Stromal cell of bone marrow (primary cell): ENCODE results near the gene TNP1.
A peak's percentile ranks its signal among the peaks of the same experiment; 100 is the strongest.

Source experiments
- DNase-seq: peaks from one replicate; pipeline ENCODE4 v3.0.0-alpha.2; 2012; ENCODE audit warnings: low read depth

Gene TNP1

DNA sequence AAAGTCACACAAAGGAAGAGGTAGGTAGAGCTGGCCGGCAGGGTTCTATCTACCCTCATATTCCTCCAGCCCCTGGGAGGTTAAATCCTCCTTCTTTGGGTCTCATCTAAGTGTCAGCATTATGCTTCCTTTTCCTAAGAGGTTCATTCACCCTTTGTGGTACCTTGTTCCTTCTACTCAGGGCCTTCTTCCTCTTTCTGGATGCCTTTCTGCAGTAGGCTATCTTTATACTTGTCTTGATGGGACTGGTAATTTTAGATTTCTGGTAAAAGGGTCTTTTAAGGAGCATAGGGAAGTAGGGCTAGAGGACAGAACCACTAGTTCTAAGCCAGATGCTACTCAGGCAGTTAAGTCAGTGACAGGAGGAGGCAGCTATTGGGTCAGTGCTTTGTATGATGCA is 13.7 kb upstream of the TNP1 start:
- DNase-seq, result no peak

DNA sequence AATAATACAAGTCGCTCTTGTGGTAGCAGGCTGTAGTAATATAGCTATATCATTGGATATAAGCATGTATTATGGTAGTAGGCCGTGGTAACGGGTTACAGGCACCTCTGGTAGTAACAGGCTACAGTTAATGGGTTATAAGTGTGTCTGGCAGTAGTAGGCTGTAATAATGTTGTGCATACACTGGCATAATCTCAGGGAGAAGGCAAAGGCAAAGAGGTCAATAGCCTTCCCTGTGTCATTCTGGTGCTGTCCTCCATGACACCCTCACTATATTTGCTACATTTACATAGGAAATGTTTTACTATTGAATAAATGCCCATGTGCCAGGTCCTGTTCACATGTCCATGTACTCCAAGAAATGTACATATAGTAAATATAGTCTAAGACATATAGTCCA is 12.8 kb upstream of the TNP1 start:
- no peak for DNase-seq

DNA sequence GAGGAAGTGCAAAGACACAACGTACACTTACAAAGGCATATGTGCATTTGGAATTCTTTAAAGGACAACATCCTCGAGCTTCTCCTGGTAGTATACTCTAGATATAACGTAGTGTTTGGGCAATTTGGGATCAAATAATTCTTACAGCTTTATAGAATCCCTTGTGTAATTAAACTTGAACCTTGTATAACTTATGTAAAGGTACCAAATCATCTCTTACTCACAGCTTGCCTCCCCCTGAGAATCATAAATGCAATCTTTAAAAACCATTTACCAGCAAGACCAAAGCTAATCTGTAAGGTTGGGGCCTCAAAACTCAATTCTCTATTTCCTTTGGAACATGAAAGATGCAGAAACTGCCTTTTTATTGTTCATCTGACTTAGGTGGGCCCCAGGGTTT is 12.2 kb upstream of the TNP1 start:
- no peak for DNase-seq

DNA sequence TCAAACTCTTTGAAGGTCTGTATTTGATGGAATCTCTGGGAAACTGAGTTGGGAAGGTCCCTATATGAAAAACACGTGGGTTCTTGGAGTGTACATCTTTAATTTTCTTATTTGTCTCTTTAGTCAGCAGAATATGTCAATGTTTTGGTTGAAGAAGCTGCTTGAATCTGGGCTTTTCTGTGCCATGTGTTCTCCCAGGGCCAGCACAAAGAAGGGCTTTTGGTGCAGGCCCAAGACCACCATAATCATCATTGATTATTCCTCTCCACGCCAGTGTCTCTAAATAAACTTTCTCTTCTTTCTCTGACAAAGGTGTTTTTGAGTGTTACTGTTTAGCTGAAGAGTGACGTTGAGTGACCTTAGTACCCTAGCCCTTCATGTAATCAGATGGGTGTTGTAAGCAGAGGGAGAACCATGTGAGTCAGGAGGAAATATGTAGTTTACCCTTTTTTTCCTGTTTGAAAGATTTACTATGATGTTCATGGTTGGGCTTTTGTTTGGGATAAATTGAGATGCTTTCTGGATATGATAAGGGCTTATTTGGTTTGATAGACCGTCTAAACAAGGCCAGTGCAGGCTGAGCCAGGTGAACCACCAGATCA is 11.6 kb upstream of the TNP1 start:
- DNase-seq, result no peak

DNA sequence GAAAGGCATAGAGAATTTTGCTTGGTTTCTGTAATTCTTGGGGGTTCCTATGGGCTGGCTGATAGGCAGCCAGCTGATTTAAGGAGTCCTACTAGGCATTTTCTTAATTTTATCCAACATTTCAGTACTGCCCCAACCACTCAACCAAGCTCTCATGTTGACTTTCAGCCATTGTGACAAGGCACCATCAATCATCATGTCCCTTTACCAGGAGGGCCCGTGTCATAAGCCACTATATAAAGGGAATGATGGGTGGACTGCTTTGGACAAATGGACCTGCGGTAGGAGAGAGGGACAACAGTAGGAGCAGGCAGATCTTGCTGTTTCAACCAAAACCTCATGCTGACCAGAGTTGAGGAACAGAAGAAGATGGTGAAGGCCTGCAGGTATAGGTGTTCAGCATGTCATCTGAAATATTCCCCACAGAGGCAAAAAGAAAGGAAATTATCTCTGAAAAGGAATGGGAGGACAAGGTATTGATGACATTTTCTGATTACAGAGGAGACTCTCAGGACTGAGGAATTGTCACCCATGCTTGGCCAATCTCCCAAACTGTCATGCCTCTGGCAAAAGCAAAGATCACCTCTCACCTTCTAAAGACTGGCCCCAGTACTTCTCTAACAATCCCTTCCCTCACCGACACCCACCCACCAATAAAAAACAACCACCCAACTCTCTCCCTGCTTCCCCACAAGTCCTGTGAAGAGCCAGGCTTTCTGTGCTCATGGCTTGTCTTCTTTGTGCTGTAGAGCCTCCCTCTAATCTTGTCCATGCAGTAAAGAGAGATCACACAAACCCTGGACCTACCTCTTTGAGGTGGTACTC is 10.9 kb upstream of the TNP1 start:
- no peak for DNase-seq

DNA sequence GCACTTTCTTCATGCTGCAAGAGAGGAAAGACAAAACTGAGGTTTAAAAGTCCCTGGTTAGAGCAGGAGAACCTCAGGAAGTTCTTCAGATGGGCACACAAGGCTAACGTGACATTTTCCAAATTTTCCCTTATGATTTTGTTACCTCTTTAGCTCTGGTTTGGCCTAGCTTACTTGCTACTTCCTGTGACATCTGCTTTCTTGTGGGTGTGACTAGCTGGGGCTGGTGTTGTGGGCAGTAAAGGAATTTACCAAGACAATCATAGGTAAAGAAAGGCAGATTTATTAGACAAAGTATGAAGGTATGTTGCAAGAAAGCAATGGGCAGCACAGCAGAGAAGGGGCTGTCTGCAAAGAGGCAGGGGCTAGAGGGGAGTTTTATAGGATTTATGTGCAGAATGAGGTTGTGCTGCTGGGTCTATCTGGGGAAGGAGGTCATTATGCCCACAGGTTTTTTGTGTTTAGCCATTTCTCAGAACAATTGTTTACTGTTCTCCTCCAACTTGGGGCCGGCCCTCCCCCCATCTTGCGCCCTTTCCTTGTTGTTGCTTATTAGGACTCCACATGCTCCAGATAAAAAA is 6.7 kb upstream of the TNP1 start:
- no peak for DNase-seq

DNA sequence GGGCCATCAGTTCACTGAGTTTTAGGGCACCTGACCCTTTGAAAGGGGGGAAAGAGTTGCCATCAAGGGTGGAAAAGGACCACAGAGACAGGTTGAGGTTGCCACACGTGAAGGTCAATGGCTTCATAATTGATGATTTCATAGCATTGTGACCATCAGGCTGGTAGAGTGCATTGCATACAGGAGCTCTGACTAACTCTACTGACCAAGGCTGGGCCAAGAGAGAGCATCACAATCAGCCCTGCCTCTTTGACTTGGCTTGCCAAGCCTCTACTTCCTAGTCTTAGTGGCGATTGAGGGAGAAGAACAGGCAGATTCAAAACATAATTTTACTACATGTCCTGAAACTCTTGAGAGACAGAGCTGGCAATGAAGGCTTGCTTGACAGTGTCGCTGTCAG is 5.8 kb upstream of the TNP1 start:
- DNase-seq, result no peak

DNA sequence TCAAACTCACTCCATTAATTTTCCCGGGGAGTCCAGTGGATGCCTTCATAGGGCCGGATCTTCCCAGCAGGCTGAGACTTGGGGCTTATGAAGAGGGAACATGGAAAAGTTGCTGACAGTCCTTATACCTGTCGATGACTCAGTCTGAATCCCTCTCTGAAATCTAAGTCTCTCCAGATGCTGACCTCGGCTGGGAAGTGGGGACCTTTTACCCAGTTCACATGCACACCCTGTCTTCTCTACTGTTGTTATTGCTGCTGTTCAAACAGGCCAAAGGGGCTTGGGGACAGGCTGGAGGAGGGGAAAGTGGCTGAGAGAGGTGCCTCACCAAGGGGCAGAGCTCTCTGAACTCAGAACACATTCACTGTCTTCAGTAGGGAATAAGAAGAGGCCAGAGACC is 4.1 kb upstream of the TNP1 start:
- DNase-seq, result no peak

DNA sequence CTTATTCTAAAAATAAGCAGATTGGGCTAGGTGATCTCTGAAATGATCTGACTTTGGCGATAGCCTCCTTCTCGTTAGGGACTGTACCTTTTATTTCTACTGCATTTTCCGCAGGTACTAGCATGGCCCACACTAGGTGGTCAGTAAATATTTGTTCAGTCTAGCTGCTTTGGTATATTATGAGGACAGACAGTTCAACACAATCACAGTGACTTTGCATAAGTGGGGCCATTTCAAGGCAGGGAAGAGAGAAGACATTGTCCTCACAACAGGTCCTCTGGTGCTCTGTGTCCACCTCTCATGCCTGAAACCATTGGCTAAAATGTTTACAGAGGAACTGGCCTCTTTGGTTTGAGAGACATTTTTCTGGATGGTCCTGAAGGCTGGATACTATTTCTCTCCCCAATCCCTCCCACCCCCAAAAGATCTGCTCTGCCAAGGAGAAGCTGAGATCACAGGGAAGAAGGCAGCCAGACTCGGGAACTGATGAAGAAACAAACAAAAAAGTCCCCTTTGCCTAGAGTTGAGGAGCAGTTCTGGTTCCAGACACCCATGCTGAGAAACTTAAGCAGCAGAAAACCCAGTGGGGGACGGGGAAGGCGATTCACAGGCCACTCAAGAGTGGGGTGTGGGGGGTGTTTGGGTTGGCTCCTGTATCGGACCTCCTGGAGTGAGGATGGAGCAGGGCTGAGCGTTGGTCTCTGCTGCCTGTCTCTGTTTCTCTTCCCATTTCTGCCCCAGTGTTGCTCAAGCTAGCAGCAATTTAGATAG is 2.9 kb upstream of the TNP1 start:
- DNase-seq, result no peak

DNA sequence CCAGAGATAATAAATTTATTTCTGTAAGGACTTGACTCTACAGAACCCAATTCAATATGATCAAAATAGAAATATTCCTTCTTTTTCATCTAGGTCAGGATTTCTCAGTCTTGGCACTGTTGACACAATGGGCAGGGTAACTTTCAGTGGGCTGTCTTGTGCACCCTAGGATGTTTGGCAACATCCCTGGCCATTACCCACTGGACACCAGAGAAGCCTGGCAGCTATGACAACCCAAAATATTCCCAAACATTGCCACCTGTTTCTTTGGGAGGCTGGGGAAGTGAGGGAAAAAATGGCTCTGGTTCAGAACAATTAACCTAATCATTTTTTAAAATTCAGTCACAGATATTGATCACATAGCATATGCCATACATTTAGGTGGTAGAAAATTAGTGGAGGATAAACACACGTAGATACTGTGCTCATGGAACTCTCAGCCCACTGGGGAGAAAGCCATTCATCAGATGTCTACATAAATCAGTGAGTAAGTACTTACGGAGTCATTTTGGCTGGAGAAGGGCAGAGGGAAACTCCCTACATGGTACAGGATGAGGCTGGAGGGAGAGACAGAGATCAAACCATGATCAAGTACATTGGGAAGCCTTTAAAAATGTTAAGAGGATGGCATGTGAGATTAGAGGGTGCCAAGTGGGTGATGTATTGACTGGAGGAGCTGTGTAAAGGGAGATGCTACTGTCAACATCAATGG is 718 bp upstream of the TNP1 start:
- DNase-seq, result peak; percentile 13

DNA sequence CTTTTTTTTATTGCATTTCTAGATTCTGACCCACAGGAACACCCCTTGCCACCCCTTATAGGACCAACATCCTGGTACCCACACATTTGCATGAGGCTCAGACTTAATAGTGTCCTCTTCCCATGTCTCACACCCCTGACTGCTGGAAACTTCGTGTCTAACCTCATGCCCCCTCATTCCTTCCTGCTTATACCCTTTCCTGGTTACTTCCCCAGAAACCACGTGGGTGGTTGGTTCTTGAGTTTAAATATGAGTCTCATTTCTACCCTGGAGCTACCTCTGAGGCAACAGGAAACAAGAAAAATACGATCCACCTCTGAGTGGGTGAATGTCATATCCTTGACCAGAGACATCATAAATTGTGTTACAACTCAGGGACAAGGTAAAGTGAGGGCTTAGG is 1.6 kb downstream of the TNP1 start:
- DNase-seq, result no peak

DNA sequence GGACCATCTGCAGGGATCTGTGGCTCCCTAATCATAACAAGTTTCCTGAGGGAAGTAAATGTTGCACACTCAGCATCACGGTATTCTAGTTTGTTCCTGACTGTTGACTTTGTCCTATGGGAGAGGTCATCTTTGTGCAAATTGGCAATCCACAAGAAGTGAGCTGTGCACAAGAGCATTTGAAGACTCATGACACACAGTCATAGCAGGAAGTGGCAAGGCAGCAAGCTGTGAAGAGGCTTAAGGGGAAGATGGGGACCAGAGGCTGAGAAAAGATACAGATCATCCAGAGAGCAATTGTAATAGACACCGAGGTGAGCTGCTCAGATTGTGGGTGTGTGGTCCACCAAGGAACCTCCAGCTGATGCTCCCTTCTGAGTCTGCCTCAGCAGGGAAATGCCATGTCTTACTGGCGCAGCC is 2.7 kb downstream of the TNP1 start:
- no peak for DNase-seq

DNA sequence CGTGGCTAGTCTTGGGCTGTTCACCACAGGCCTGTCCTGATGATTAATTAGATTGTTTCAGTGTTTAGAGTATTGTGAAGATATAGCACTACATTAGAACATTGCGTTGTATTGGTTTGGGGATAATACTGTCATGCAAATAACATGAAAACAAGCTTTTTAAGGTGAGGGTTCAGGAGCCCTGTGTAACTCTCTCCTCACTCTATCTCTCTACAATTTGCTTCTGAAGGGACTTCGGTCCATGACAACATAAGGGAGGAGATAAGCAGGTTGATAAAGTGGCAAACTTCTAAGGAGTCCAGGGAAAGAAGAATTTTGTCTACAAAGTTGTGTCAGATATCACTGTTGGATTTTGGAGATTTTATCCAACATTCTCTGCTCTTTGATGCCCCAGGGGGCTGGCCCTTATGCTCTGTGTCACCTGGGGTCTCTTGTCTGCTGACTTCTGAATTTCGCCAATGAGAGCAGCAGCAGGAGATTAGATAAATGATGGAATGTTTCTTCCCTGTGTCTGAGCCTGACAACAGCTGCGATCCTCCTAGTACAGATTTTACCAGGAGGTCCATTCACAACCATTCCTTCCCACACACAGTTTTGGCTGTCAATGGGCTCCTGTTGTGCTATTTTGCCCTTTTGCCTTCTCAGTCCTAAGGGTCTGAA is 3.3 kb downstream of the TNP1 start:
- DNase-seq, result no peak

DNA sequence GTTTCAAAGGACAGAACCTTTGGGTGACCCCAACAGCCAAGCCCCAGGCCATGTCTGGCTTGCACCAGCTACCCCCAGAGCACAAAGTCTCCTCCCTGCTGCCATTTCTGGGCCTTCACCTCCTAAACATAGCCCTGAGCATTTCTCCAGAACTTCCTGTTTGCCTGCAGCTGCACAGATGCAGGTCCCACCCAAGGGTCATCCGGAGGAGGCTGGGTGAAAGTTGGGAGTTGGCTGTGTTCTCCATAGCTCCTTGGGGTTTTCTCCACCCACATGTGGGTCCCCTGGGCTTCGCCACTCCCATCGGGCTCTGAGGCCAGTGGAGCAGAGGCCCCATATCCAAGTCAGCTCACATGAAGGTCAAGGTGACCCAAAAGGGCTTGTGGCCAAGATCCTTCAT is 4.3 kb downstream of the TNP1 start:
- no peak for DNase-seq

DNA sequence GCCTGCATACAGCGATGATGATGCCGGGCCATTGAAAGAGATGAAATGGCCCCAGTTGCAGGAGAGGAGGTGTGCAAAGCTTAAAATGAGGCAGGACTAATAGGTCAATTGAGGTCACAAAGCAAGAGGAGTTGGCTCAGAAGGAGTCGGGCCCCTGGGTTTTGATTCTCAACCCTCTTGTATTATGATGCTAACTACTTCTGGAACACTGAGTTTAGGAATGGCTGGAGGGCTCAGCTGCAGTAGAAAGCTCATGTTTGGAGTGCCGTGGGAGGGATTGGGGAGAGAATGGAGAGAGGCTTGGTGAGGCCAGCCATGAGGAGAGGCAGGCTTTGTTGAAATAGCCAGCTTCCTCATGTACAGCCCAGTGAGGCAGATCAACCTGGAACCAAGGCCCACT is 4.8 kb downstream of the TNP1 start:
- no peak for DNase-seq

DNA sequence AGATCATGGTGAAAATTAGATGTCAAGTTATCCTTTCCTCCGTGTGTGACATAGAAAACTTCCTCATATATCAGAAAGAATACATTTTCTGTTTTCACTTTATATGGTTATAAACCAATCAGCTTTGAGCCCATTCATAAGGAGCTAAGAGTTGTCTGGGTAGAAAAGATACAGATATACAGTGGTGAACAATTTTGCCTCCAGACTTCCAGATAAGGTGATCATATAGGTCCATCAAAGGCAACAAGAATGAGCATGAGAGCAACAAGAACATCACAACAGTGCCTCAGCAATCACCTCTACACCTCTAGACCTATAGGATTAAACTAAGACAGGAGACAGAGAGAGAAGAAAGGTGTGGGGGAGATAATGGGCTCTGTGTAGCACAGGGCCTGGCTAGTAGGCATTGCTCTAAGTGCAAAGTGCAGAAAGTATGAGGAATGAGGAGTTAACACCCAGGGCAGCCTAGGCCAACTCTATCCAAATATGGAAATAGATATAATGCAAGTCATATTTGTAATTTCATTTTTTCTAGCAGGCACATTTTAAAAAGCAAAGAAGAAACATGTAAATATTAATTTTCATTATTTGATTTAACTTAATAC is 8.3 kb downstream of the TNP1 start:
- DNase-seq, result no peak

DNA sequence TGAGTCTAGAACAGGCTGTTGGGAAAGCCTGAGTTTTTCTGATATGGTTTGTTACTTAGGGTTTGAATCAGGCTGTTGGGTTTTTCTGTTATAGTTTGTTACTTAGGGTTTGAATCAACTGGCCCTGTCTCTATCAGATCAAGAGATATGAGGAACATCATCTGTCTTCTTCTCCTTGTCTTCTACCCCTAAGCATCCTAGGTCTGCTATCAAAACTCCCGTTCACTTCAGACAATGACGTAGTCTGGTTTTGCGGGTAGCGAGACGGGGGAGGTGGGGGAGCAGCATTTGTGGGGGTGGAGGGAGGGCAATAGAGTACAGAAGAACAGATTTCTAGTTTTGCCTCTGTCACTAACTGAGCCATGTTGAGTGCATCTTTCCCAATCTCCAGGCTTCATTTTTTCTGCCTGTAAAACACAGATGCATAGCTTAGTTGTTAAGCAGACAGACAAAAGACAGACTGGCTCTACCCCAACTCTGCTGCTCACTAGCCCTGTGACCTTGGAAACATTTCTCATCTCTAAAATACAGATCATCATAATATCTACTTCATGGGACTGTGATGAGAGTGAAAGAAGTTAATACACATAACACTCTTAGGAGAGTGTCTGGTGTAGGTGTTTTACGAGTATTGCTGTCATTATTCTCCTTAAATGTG is 9.1 kb downstream of the TNP1 start:
- no peak for DNase-seq

DNA sequence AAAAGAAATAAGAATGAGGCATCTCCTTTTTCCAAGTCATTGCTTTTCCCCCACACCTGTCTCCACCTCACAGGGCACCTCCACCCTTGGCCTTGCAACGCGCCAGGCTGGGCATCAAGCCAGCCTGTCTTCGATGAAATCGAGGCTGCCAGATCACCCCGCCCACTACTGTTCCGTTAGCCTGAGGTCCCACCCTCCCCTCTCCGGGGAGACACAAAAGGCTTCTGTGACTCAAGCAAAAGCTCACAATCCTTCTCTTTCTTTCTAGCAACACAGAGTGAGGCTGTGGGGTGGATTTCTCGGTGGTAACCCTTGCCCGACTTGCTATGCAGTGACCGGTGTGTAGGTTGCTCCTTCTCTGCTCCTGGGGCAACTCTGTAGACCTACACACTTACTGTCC is 9.9 kb downstream of the TNP1 start:
- no peak for DNase-seq

DNA sequence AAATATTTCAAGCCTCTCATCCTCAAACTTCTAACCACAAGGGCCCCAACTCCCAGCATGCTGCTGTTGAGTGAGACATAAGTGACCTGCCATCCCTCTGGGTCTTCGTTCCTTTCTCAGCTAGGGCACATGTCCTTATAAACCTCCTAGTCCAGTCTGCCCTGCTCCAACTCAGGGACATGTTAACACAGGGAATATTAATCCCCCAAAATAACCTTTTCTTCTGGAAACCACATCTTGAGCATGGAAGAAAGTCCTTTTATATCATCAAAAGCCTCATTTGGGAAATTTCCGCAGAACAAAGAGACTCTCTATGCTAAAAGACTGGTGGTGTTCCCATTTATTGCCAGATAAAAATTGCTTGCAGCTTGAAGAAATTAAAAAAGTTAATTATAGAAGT is 14.4 kb downstream of the TNP1 start:
- DNase-seq, result no peak

DNA sequence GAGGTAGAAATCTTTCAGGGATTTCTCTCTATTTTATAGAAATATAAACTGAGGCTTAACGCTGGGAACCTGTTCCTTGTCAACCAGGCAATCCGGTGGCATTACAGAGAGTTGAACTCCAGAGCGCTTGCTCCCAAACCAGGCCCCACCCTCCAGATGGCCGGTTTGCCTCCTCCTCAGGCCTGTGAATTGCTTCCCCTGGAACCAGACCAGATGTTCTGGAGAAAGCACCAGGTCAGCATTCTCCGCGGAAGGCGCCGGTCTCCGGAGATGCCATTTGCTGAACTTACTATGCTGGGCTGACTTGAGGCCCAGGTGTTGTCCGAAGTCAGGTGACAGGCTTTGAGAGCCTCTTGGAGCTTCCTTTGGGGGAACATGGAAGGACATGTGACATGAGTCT is 17.2 kb downstream of the TNP1 start:
- DNase-seq, result no peak

DNA sequence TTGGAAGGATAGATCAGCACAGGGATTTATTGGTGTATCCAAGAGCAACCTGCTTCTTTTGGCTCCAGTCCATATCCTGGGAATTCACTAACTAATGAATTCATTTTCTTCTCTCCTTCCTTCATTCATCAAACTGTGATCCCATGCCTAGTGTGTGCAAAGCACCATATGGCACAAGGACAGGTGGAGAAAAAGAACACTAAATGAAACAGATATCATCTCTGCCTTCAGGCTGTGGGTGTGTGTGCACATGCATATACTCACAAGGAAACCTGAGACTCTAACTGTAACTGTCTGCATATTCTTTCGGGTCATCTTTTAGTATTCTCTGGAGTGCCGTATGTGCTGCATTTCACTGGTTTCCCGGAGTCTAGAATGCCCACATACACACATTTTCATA is 20.2 kb downstream of the TNP1 start:
- DNase-seq, result no peak
